Effector memory CD4-positive, alpha-beta T cell (primary cell): Measurements from ENCODE around the gene GPATCH3.
"Not testable (repeated sequence)": the region's sequence is repeated elsewhere in the genome, so short reads cannot be mapped to it uniquely, and the experiment has no call there.

ENCODE experiments used
- DNase-seq, 3 donors: peaks; one replicate each; pipeline ENCODE4 v3.0.0-alpha.2; 2020
- H3K27ac ChIP-seq: 2 replicates; pipeline ENCODE4 v1.7.0; 2013; ENCODE audit warnings: mild to moderate bottlenecking, low read length, moderate library complexity; ENCODE audit not compliant: insufficient read depth, poor library complexity, severe bottlenecking
- H3K27me3 ChIP-seq: replicated peaks from 2 replicates; pipeline ENCODE4 v1.7.0; 2013; ENCODE audit warnings: mild to moderate bottlenecking, low read length; ENCODE audit not compliant: insufficient read depth, control insufficient read depth, poor library complexity, severe bottlenecking
- H3K36me3 ChIP-seq: 2 replicates; pipeline ENCODE4 v1.7.0; 2013; ENCODE audit warnings: mild to moderate bottlenecking, low read length, moderate library complexity; ENCODE audit not compliant: control insufficient read depth, insufficient read depth
- H3K4me1 ChIP-seq: 2 replicates; pipeline ENCODE4 v1.7.0; 2013; ENCODE audit warnings: low read length, mild to moderate bottlenecking; ENCODE audit not compliant: control insufficient read depth, insufficient read depth, poor library complexity, severe bottlenecking
- H3K4me3 ChIP-seq: 2 replicates; pipeline ENCODE4 v1.7.0; 2013; ENCODE audit warnings: low read length, low read depth, mild to moderate bottlenecking; ENCODE audit not compliant: insufficient read depth, poor library complexity, severe bottlenecking
- H3K9me3 ChIP-seq: 2 replicates; pipeline ENCODE4 v1.7.0; 2013; ENCODE audit warnings: mild to moderate bottlenecking, low read length, moderate library complexity; ENCODE audit not compliant: control insufficient read depth

GPATCH3 gene

DNA sequence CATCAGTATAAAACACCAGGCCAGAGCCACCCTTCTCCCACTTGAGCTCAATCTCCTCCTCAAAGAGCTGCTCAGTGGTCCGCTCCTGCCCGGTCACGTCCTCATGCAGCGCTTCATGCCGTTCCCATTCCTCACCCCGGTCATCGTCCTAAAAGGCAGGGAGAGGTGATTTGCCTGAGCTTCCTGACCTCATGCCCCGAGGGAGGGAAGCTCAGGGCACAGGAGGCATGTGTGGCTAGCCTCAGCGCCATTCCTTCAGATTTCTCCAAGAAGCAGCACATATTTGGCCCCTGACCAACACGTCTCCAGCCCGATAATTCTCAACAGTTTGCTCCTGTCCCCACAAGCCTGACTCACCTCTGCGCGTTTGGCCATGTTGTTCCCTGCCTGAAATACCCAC, 6.0 kb downstream of the GPATCH3 start:
- Histone ChIP-seq H3K27me3 (no peaks in the 10 kb centered on the region), H3K36me3 (peaks cover 48% of the 10 kb centered on the region), H3K4me3 (no peak overlapping the region), H3K4me1 (peaks cover 13% of the 10 kb centered on the region), H3K9me3 (no peaks in the 10 kb centered on the region), H3K27ac (no peak overlapping the region)
- DNase-seq: no peak

DNA sequence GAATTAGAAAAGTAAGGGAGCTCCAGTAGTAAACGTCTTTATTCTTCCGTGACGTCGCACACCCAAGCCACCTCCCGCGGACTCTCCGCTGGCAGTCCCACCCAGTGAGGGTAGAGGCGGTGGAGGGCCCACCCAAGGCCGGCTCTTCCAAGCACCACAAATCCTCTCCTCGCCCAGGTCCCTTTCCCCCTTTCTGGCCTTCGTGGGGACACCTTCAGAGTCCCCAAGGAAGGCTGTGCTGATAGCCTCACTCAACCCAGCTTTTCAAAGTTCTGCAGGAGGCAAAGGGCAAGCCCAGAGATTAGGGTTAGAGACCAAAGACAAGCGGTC, 9.8 kb downstream of the GPATCH3 start:
- Histone ChIP-seq H3K4me1 (peaks cover 13% of the 10 kb centered on the region), H3K36me3 (peaks cover 48% of the 10 kb centered on the region), H3K27me3 (no peaks in the 10 kb centered on the region), H3K27ac (peak overlapping the region; percentile 80), H3K9me3 (no peaks in the 10 kb centered on the region), H3K4me3 (peak overlapping the region; percentile 85)
- DNase-seq: no peak

DNA sequence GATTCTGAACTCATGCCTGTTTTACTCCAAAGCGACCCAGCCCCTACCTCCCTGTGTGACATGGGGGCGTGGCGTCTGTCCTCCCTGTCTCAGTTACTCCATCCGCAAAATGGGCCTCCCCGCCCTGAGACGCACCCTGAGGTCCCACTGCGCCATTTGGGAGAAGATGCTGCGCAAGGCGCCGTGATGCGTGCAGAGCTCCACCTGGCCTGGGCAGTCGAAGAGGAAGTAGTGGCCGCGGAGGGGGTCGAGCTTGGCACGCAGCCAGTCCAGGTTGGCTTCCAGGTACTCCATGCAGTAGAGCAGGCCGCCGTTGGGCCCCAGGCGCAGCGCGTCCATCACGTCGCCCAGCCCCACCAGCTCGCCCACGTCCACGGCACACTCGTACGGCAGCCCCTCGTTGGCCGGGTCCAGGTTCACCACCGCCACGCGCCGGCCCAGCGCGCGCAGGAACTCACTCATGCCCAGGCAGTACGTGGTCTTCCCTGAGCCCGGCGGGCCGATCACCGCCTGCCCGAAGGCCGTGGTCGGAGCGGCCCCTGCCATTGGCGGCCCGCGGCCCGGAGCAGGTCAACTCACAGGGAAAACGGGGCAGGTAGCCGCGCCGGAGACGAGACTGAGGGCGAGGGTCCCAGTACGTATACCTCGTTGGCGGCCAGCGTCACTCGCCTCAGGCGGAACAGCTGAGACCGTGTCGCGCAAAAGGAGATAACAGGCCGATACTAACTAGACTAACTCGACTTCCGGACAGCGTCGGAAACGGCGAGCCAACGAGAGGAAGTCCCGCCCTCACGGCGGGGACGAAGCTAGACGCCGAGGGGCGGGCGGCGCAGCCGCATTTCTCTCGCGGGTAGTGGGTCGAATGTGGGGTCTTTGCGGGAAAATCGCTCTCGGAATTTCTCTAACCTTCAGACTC, 10.5 kb downstream of the GPATCH3 start, which contains the start of gene GPN2:
Gene GPN2, minus strand, starts transcription at position 733 of the 916 bp plus-strand sequence. Its CDS starts 187 bp downstream, at position 546.
- DNase-seq: peak; percentile 56 to 70 (median 65)
- peaks cover 48% of the 10 kb centered on the region for H3K36me3 ChIP-seq

DNA sequence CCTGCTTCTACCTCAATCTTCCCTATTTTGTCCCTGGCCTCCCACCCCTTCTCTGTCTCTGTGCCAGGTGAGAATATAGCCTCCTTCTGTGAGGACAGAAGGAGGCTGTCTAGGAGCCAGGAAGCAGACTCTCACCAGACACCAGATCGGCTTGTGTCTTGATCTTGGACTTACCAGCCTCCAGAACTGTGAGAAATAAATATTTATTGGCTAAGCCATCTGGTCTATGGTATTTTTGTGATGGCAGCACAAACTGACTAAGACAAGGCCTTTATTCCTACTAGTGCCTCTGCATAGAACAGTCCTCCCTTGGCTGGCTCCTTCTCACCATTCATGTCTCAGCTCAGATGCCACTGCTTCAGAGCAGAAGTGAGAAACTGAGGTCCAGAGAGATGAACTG, 12.0 kb downstream of the GPATCH3 start:
- Histone ChIP-seq H3K9me3 (no peaks in the 10 kb centered on the region), H3K27me3 (no peaks in the 10 kb centered on the region), H3K36me3 (peaks cover 52% of the 10 kb centered on the region), H3K27ac (no peak overlapping the region), H3K4me3 (no peak overlapping the region), H3K4me1 (peaks cover 13% of the 10 kb centered on the region)
- DNase-seq: no peak

More for the DNA sequence above, 10.5 kb downstream of the GPATCH3 start, which contains the start of gene GPN2:
- H3K27ac ChIP-seq: peak within 1 kb of the TSS; percentile 80
- H3K9me3 ChIP-seq: no peaks in the 10 kb centered on the region
- H3K4me3 ChIP-seq: peak within 1 kb of the TSS; percentile 85
- peaks cover 13% of the 10 kb centered on the region for H3K4me1 ChIP-seq
- H3K27me3 ChIP-seq: no peaks in the 10 kb centered on the region

DNA sequence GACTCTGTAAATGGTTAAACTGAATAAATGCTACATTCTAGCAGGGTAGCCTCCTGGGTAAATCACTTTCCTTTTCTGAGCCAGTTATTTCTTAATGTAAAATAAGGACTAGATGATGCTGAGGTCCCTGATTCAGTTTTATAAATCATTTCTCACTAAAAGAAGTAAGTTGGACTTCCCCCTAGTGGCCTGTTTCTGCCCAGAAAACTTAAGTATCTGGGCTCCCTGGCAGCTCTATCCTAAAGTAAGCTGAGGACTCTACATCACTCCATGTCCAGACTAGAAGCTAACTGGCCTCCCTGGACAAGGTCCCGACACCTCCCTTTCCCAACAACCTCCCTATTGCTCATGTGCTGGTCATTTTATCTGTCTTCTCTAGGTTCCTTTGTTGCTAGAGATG, 13.1 kb downstream of the GPATCH3 start:
- peaks cover 52% of the 10 kb centered on the region for H3K36me3 ChIP-seq

DNA sequence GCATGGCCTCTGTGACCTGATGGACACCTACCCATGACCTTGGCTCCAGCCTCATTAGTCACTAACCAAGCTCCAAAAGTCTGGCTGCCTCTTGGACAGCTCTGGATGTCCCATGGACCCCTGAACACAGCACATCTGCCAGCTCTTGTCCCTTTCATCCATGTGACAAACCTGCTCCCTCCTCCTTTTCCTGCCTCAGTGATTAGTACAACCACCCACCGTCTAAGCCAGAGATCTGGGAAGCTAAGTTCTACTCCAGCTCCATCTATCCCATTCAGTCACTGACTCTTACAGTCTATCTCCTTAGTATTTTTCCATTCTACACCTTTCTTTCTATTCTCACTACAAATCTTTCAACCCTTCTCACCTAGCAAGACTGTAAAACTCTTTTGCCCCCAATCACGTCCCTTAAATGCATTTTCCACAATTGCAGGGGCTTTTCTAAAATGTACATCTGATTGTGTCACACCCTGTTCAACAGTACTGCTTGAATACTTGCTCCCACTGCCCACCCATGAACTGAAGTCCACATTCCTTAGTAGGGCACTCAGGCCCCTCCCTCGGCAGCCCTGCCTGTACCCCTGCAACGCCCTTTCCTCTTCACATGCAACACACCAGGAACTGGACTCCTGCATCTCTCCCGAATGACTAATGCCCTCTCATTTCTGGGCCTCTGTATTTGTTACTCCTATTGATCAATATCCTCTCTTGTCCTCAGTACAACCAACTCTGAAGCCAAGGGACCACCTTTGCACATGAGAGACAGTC, 17.4 kb downstream of the GPATCH3 start:
- Histone ChIP-seq H3K27ac (no peak overlapping the region), H3K27me3 (no peaks in the 10 kb centered on the region), H3K4me3 (no peak overlapping the region), H3K4me1 (no peaks in the 10 kb centered on the region), H3K36me3 (peaks cover 74% of the 10 kb centered on the region), H3K9me3 (no peaks in the 10 kb centered on the region)
- DNase-seq: no peak

More for the DNA sequence above, 13.1 kb downstream of the GPATCH3 start:
- Histone ChIP-seq H3K9me3 (no peaks in the 10 kb centered on the region), H3K27me3 (no peaks in the 10 kb centered on the region), H3K27ac (no peak overlapping the region), H3K4me3 (no peak overlapping the region), H3K4me1 (peaks cover 13% of the 10 kb centered on the region)
- no peak for DNase-seq

DNA sequence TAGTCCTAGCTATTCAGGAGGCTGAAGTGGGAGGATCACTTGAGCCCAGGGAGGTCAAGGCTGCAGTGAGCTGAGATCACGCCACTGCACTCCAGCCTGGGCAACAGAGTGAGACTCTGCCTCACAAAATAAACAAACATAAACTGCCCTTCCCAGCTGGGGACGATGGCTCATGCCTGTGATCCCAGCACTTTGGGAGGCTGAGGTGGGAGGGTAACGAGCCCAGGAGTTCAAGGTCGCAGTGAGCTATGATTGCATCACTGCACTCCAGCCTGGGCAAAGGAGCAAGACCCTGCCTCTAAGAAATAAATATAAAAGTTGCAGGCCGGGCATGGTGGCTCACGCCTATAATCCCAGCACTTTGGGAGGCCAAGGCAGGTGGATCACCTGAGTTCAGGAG, 18.7 kb downstream of the GPATCH3 start:
- not testable (repeated sequence) for H3K27ac ChIP-seq, H3K4me3 ChIP-seq, DNase-seq, H3K27me3 ChIP-seq, H3K9me3 ChIP-seq, H3K4me1 ChIP-seq
- peaks cover 77% of the 10 kb centered on the region for H3K36me3 ChIP-seq

DNA sequence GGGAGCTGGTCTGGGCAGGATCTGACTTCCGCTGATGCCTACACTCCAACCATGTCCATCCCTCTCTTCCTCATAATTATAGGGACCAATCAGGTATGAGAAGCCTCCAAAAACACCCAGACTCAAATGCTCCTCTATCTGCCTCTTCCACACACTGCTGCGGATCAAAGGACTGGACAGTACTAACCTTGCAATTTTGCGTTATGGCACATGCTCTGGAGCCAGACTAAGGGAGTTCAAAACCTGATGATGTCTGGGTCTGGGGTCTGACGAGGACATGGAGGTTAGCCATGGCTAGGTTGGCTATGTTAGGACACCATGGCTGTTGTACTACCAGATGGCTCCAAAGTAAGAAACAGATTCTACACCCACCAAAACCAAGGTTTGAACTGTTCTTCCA, 20.5 kb downstream of the GPATCH3 start:
- peaks cover 68% of the 10 kb centered on the region for H3K36me3 ChIP-seq
- no peak overlapping the region for H3K27ac ChIP-seq
- DNase-seq: no peak
- no peak overlapping the region for H3K4me3 ChIP-seq
- H3K9me3 ChIP-seq: no peaks in the 10 kb centered on the region
- H3K4me1 ChIP-seq: no peaks in the 10 kb centered on the region
- no peaks in the 10 kb centered on the region for H3K27me3 ChIP-seq

DNA sequence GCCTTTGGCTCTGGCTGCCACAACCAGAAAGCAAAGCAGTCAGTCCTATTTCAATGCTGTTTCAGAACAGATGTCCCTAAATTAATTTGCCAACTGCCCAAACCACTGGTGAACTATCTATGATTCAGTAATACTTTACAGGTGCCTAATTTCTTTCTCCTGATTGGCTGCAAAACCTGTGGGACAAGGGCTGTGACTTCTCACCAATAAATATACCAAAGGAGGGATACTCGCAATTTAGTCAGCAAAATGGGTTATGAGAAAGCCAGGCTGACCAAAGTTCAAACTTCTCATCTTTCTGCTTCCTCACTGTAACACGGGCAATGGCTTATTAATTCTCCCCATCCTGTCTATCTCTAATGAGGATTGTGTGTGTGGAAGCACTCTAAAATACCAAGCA, 22.9 kb downstream of the GPATCH3 start:
- Histone ChIP-seq H3K4me1 (no peaks in the 10 kb centered on the region), H3K27ac (no peak overlapping the region), H3K4me3 (no peak overlapping the region), H3K9me3 (no peaks in the 10 kb centered on the region), H3K27me3 (no peaks in the 10 kb centered on the region), H3K36me3 (peaks cover 44% of the 10 kb centered on the region)
- DNase-seq: no peak

DNA sequence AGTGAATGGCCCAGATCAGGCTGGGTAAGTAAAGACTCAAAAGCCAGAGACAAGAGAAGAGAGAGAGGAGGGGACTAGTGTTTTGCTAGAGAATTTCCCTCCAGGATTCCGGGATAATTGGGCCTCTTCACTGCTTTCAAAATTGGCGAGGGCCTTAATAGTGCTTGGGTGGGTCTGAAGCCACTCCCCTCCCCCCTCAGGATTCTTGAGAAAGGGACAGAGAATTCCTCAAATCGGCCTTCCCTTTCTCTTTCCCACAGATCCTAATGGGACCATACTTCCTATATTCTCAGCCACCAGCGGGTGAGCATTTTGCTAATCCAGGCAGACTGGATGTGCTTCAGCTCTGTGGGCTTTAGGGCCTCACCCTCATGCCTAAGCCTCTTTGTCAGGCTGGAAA, 25.4 kb downstream of the GPATCH3 start:
- DNase-seq: no peak
- H3K27me3 ChIP-seq: no peaks in the 10 kb centered on the region
- no peaks in the 10 kb centered on the region for H3K4me1 ChIP-seq
- H3K4me3 ChIP-seq: no peak overlapping the region
- H3K9me3 ChIP-seq: no peaks in the 10 kb centered on the region
- H3K36me3 ChIP-seq: peaks cover 24% of the 10 kb centered on the region
- H3K27ac ChIP-seq: no peak overlapping the region
